ENCODE measurements around the gene PNPLA1.

PNPLA1 gene

DNA sequence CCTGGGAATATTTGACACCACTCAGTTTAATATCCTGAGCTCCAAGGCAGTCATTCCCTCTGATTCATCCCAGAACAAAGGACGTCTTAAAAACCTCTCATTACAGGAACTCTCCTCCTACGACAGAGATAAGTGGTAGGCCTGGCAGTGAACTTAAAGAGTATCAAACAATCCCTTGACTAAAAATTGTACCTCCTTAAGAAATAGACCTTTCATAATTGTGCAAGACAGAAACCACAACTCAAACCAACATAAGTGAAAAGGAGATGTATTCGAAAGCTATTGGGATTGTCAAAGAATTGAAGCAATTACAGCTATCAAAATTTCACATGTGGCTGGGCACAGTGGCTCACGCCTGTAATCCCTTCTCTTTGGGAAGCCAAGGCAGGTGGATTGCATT, 86.0 kb downstream of the PNPLA1 start:
- no peak for DNase-seq (ENCODE audit: low spot score)

DNA sequence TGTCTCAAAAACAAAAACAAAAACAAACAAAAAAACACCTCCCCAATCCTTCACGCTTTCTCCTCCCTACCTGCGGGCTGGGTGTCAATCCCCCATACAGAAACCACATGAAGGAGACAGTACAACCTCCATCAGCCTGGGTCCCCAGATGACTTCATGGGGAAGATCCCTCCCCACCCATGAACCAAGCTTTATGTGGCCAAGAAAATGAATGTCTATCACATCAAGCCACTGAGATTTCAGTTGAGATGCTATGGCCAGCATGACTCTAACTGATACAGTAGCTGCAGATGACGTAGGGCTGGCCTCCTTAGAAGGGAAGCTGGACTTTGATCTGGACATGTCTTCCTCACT, 88.0 kb downstream of the PNPLA1 start:
- DNase-seq (ENCODE audit: low spot score), result no peak

Data from SK-N-DZ (cell line).